ENCODE data around the gene DDAH1. TPM values are rescaled to one million over a fixed set of nuclear protein-coding genes. Genes with fewer than 3 reads are reported as not detected.

DDAH1 gene
- total RNA-seq, 1 experiment from 2014 or later = 36.3 TPM

GRCh38 chr1:85371021-85371420 lies 93.9 kb downstream of the DDAH1 start:
- TF ChIP-seq CTCF (conservative IDR thresholded peaks at IDR 0.05) = no peak
- H2BK12ac ChIP-seq (ENCODE audit: insufficient read length, low read depth, low read length) = no peak overlapping the region
- no peak overlapping the region for H2BK15ac ChIP-seq (ENCODE audit: low read depth, low read length)
- H4K8ac ChIP-seq (replicated peaks; ENCODE audit: insufficient read length, low read depth, low read length) = no peak overlapping the region
- Mint-ChIP-seq H3K27me3 (ENCODE audit: low read depth) (no peaks in the 10 kb centered on the region), H3K4me3 (no peak overlapping the region), H3K9me3 (no peaks in the 10 kb centered on the region), H3K27ac (no peak overlapping the region), H3K4me1 (peaks cover 5 to 14% of the 10 kb centered on the region in 2 experiments; a peak in 3 of 4 replicates), H3K36me3 (ENCODE audit: insufficient read depth in 1 of 3, low read depth in 3 of 3) (no peaks in the 10 kb centered on the region)
- H3K9me3 ChIP-seq (ENCODE audit: control insufficient read depth, low read depth, low read length) = no peaks in the 10 kb centered on the region
- H3K18ac ChIP-seq (ENCODE audit: insufficient read length, low read depth, low read length) = no peak overlapping the region
- H2BK20ac ChIP-seq (ENCODE audit: low read depth, low read length, poor library complexity, severe bottlenecking) = no peak overlapping the region
- no peaks in the 10 kb centered on the region for H3K23me2 ChIP-seq (ENCODE audit: insufficient read length, low read depth, low read length, poor library complexity, severe bottlenecking)
- no peak overlapping the region for H3K23ac ChIP-seq (ENCODE audit: insufficient read length, low read depth, low read length)
- H3K14ac ChIP-seq (ENCODE audit: insufficient read depth, low read length) = no peak overlapping the region
- no peaks in the 10 kb centered on the region for H4K20me1 ChIP-seq (ENCODE audit: control insufficient read depth, insufficient read depth, insufficient read length)
- H3K4ac ChIP-seq (ENCODE audit: low read depth, low read length) = no peak overlapping the region
- no peak overlapping the region for H2BK120ac ChIP-seq (ENCODE audit: low read depth, low read length, poor library complexity, severe bottlenecking)
- no CpG with 5 or more reads among the region's 2 CpGs for WGBS (ENCODE audit: extremely low coverage, insufficient read length, low lambda C conversion rate)
- DNase-seq = no peak
- no peak overlapping the region for H3K27ac ChIP-seq (ENCODE audit: insufficient read length, low read depth, low read length)
- H4K91ac ChIP-seq (ENCODE audit: insufficient read length, low read depth, low read length) = no peak overlapping the region
- 0 out of 2 replicates have a peak, but pooled peaks cover 4% of the 10 kb centered on the region for H3K4me1 ChIP-seq (ENCODE audit: insufficient read depth, low read length)
- H3K79me1 ChIP-seq (ENCODE audit: insufficient read depth, low read depth, low read length, poor library complexity, severe bottlenecking) = no peaks in the 10 kb centered on the region
- H3K27me3 ChIP-seq (ENCODE audit: insufficient read depth, low read length) = no peaks in the 10 kb centered on the region
- H3K9ac ChIP-seq (ENCODE audit: extremely low read depth, insufficient read length, low read length) = no peak overlapping the region
- H2AFZ ChIP-seq (ENCODE audit: low read length) = no peak overlapping the region
- no peak overlapping the region for H3K4me2 ChIP-seq (ENCODE audit: insufficient read depth, insufficient read length, low read length)
- H2BK5ac ChIP-seq (ENCODE audit: insufficient read length, low read length) = no peak overlapping the region
- no peak overlapping the region for H3T11ph ChIP-seq (ENCODE audit: low read length)
- H3K79me2 ChIP-seq (ENCODE audit: insufficient read depth, low read length) = 0 out of 2 replicates have a peak, but pooled peaks cover 2% of the 10 kb centered on the region
- H4K5ac ChIP-seq (ENCODE audit: insufficient read length, low read depth, low read length) = no peak overlapping the region
- H2AK5ac ChIP-seq (ENCODE audit: insufficient read length, low read length) = no peak overlapping the region
- no peak overlapping the region for H3K56ac ChIP-seq (ENCODE audit: insufficient read length, low read depth, low read length)

All from H9 (cell line).